ENCODE measurements around the gene SLC4A5. TPM values are rescaled to one million over a fixed set of nuclear protein-coding genes. Genes with fewer than 3 reads are reported as not detected.

The SLC4A5 gene
- total RNA-seq, 4 donors from 2014 or later, result 2.2 to 8.7 (median 5.1) TPM

Small RNA genes within 50 kb of the gene (small RNA-seq; reads per million reads assigned to genes)
- gene RNU6-542P (not detected), gene TAF13P2 (not detected)

Other genes starting within 250 kb of the SLC4A5 start
- gene BOLA3, start 195.5 kb downstream of the SLC4A5 start, total RNA-seq, result 10 to 100 TPM; 26.5 to 56.4 (median 37.3) TPM
- 100 to 1,000 TPM in 3 of 4 donors, 10 to 100 TPM in 1; 70.6 to 121 (median 108) TPM for gene MOB1A, start 164.5 kb downstream of the SLC4A5 start, total RNA-seq
- gene MTHFD2, start 144.8 kb downstream of the SLC4A5 start, total RNA-seq, result 10 to 100 TPM; 40.7 to 96.4 (median 70.0) TPM
- 100 to 1,000 TPM in 2 of 4 donors, 10 to 100 TPM in 2; 78.7 to 131 (median 100) TPM for gene DCTN1, start 36.9 kb upstream of the SLC4A5 start, total RNA-seq
- gene C2orf81, start 78.2 kb upstream of the SLC4A5 start, total RNA-seq, result 1 to 10 TPM in 1 of 4 donors, under 1 TPM in 1, not detected in 2; 0.88 to 1.4 TPM
- 1 to 10 TPM; 2.1 to 8.1 (median 5.8) TPM for gene WDR54, start 78.3 kb upstream of the SLC4A5 start, total RNA-seq
- 10 to 100 TPM in 1 of 4 donors, 1 to 10 TPM in 3; 1.8 to 11.2 (median 8.2) TPM for gene RTKN, start 98.5 kb upstream of the SLC4A5 start, total RNA-seq
- 10 to 100 TPM in 2 of 4 donors, 1 to 10 TPM in 1, under 1 TPM in 1; 0.65 to 29.4 (median 12.4) TPM for gene INO80B, start 111.7 kb upstream of the SLC4A5 start, total RNA-seq
- 10 to 100 TPM; 18.9 to 55.3 (median 47.8) TPM for gene WBP1, start 115.0 kb upstream of the SLC4A5 start, total RNA-seq
- gene MOGS, start 122.0 kb upstream of the SLC4A5 start, total RNA-seq, result 10 to 100 TPM; 16.5 to 41.3 (median 29.0) TPM
- 10 to 100 TPM; 31.3 to 41.8 (median 33.5) TPM for gene MRPL53, start 129.3 kb upstream of the SLC4A5 start, total RNA-seq
- gene CCDC142, start 139.6 kb upstream of the SLC4A5 start, total RNA-seq, result 10 to 100 TPM; 10.4 to 30.0 (median 16.8) TPM
- 10 to 100 TPM; 13.0 to 34.9 (median 25.5) TPM for gene TTC31, start 139.7 kb upstream of the SLC4A5 start, total RNA-seq
- 1 to 10 TPM in 3 of 4 donors, not detected in 1; 2.9 to 4.4 (median 4.1) TPM for gene LBX2, start 156.2 kb upstream of the SLC4A5 start, total RNA-seq
- gene PCGF1, start 164.3 kb upstream of the SLC4A5 start, total RNA-seq, result 10 to 100 TPM in 2 of 4 donors, 1 to 10 TPM in 2; 6.4 to 17.8 (median 10.8) TPM
- not detected for gene TLX2, start 171.0 kb upstream of the SLC4A5 start, total RNA-seq
- gene DQX1, start 182.8 kb upstream of the SLC4A5 start, total RNA-seq, result not detected
- 100 to 1,000 TPM in 3 of 4 donors, 10 to 100 TPM in 1; 96.9 to 109 (median 102) TPM for gene AUP1, start 186.3 kb upstream of the SLC4A5 start, total RNA-seq
- 10 to 100 TPM; 15.2 to 43.8 (median 42.9) TPM for gene HTRA2, start 186.5 kb upstream of the SLC4A5 start, total RNA-seq
- gene LOXL3, start 210.5 kb upstream of the SLC4A5 start, total RNA-seq, result 10 to 100 TPM in 2 of 4 donors, 1 to 10 TPM in 2; 5.2 to 22.4 (median 9.2) TPM
- 10 to 100 TPM; 11.1 to 50.2 (median 42.7) TPM for gene DOK1, start 211.3 kb upstream of the SLC4A5 start, total RNA-seq